HL-60/S4 treated with phorbol 12-myristate 13-acetate at 8.2 ng/mL for 4 days and 3 days (cell line): ENCODE data around the gene USP16.
"Not testable (repeated sequence)": the region's sequence is repeated elsewhere in the genome, so short reads cannot be mapped to it uniquely, and the experiment has no call there.

Experiments used
- in situ Hi-C: fragments of 300-500 bp; cut with MboI; formaldehyde crosslinking; loops from 2 replicates; pipeline ENCODE4 v1.15.0; 2022; ENCODE audit warnings: low sequenced_read_pairs

USP16 gene

DNA sequence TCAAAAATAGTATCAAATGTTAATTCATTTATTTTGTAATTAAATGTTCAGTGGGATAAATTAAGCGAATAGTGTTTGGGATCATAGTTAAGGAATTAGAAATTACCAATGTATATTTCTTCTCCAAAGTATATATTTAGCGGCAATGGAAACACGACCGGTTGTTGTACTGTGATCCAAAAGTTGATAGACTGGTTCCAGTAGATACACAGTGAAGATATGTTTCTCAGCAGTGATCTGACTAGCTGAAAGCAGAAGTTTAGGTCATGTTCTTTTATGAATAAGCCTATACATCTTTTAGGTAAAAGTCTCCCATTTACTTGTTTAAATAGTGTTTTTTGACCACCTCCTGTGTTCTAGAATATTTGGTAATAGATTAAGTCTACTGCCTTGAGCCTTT lies 8.8 kb downstream of the USP16 start:
- in situ Hi-C loops: no loop called here

- in situ Hi-C loops: no loop called here
Measured at GRCh38 chr21:29033871-29034270, 9.4 kb downstream of the USP16 start.

GRCh38 chr21:29034678-29035077 lies 10.2 kb downstream of the USP16 start:
- in situ Hi-C loops: no loop called here

- in situ Hi-C loops: no loop called here
Measured at GRCh38 chr21:29052224-29052623, 27.8 kb downstream of the USP16 start.

- in situ Hi-C loops: no loop called here
Measured at GRCh38 chr21:29053011-29053553, 28.6 kb downstream of the USP16 start.

DNA sequence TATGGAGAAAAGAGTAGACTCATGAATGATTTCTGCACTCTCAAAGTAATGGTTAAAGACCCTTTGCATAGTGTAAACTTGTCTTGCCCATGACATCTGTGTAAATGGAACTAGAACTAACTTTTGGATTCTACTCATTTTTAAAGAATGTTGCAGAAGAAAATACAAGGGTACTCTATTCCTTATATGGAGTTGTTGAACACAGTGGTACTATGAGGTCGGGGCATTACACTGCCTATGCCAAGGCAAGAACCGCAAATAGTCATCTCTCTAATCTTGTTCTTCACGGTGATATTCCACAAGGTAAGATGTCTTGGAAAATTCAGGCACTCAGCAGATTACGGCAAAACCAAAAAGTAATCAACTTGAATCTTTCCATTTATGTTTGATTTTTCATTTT lies 29.2 kb downstream of the USP16 start:
- in situ Hi-C loops: no loop called here

DNA sequence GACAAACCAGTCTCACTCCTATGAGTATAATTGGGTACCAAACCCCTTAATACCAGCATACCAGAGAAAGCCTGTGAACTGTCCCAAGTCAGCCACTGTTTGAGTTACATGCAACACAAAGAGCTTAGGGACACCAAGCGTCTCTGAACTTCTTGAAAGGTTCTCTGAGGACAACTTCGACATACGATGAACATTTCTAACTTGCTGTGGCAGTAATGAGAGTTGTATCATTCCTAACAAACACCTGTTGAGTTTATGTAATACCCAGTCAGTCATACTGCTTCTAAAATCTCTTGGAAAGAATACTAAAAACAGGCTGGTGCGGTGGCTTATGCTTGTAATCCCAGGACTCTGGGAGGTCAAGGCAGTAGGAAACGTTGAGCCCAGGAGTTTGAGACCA lies 30.6 kb downstream of the USP16 start:
- in situ Hi-C loops: no loop called here

DNA sequence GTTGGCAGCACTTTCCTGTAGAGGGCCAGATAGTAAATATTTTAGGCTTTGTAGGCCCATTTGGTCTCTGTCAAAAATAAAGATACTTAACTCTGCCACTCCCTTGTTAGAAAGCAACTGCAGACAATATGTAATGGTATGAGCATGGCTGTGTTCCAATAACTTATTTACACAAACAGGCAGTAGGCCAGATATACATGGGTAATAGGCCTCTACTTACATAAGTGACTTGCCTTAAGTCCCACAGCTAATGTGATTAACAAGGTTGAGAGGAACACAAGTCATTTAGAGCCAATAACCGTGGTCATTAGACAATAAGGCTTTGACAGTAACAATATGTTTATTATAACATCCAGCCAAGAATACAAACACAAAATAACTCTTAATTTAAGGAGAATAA lies 31.5 kb downstream of the USP16 start:
- in situ Hi-C loops: no loop called here

DNA sequence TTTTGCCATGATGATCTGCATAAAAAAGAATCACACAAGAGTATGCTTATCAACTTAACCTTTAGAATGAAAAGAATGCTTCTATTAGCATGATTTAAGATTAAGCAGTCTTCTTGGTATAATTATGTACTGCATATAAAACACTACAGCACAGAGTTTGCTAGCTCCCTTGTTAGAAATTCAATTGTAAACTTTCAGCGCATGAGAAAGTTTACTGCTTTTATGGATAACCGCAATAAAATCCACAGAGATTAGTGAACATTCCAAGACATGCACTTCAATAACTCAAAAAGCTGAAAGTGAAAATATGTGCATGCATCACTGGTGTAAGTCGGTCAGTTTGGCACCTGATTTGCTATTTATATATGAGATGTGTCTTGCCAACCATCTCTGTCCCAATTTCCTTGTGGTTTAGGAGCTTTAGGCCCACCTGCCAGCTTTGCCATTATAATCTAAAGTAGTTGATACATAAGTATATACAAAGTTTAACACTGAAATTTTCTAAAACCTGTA lies 32.1 kb downstream of the USP16 start:
- in situ Hi-C loops: no loop called here

GRCh38 chr21:29064850-29065481 lies 40.5 kb downstream of the USP16 start:
- in situ Hi-C loops: no loop called here

GRCh38 chr21:29072873-29073221 lies 48.4 kb downstream of the USP16 start:
- in situ Hi-C loops: no loop called here

DNA sequence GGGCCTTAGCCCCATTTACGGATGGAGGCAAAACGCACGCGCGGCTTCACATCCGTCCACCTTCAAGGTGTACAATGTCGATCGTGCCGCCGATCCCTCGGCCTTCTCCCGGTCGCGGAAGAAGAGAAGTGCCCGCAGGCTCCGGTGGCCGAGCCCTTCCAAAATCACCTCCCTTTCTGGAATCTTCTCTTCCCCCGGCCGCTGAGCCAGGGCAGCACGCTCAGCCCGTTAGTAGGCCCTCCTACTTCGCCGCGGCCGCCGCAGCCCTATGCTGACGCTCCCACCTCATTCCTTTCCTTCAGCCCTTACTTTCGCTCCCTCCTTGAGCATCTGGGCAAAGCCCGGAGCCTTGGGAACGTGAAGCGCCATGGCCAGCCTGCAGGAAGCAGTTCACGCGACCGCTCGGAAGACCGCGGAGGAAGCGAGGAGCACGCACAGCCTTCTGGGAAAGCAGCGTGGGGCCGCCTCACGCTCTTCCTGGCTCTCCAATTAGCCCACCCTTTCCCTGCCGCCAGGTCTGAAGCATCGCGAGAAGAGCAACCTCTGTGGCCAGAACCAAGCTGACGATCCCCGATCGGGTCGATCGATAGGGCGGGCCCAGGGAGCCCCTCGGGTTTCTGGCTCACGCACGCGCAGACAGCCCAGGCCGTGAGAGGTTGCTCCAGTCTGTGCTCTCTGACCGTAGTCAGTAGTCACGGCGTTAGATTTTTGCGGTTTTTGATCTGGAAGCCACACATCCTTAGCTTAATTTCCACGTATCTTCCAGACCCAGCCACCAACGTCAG lies 48.9 kb downstream of the USP16 start, which contains the start of gene CCT8:
Gene CCT8, minus strand, starts transcription at position 427 of the 785 bp plus-strand sequence. Its CDS starts 58 bp downstream, at position 369.
- in situ Hi-C loops: no loop called here

- in situ Hi-C loops: no loop called here
Measured at GRCh38 chr21:29074007-29074376, 49.5 kb downstream of the USP16 start.

DNA sequence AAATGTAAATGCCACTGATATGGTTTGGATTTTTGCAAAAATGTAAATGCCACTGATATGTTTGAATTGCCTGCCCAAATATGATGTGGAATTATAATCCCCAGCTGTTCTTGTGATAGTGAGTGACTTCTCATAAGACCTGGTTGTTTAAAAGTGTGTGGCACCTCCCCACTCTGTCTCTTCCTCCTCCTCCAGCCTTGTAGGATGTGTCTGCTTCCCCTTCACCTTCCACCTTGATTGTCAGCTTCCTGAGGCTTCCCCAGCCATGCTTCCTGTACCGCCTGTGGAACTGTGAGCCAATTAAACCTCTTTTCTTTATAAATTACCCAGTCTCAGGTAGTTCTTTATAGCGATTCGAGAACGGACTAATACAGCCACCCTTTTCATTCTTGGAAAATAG lies 50.3 kb downstream of the USP16 start:
- in situ Hi-C loops: no loop called here

DNA sequence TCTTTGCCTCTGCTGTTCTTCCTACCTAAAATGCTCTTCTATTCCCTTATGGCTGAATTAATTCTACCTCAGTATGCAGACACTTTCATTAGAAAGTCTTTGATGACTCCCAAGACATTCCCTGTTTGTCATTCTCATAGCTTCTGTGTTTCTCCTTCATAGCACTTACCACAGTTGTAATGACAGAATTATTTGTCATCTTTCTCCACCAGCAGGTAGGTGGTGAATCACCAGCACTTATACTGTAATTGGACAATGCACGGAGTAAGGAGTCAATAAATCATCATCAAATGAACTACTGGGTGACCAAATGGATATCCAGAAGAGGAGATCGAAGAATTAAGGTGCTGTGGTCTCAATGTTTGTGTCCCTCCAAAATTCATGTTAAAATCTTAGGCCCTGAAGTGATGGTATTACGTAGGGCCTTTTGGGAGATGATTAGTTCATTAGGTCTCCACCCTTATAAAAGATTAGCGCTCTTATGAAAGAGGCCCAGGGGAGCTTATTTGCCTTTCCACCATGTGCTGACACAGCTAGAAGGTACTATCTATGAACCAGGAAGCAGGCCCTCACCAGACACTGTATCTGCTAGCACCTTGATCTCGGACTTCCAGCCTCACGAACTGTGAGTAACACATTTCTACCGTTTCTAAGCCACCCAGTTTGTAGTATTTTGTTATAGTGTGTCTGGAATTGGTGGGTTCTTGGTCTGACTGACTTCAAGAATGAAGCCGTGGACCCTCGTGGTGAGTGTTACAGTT lies 51.4 kb downstream of the USP16 start:
- in situ Hi-C loops: no loop called here

GRCh38 chr21:29076731-29077640 lies 52.5 kb downstream of the USP16 start:
- in situ Hi-C loops: not testable (repeated sequence)

DNA sequence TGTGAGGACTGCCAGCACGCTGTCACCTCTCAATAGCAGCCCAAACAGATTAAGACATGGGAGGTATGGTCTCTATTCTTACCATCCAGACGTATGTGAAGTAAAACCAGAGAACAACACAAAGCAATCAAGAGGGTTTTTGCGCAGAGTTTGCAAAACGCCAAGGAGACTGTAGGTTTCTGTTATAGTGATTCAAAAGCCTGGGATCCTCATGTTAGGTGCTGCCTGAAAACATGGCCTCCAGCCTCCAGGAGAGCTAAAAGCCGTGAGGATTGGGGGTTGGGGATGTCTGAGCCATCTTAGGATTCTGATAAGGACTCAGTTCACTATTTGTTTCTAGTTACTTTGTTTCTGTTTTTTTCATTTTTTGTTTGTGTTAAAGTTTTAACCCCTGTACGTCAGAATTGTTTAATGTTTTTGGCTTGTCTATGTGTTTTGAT lies 53.2 kb downstream of the USP16 start:
- in situ Hi-C loops: no loop called here

- in situ Hi-C loops: no loop called here
Measured at GRCh38 chr21:29078869-29079767, 54.6 kb downstream of the USP16 start.

DNA sequence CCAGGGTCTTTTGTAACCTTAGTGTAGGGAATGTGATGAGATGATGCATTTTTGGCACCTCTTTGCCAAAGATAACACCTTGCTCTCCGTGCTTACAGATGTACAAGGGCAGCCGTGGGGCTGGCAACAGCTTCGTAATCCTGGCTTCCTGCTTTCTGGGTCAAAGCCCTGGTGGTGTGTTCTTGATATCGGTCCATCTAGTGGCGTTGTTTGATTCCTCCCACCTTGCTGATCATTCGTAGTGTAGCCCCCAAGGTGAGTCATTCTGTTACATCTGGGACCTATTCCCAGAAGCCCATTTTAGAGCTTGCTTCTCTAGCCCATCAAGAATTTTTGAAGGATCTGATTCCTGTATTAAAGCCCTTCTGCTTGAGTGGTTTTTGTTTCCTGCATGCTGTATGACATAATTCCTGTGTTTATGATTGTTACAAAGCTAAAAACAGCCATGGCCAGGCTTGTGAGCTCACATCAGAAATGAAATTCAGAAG lies 56.0 kb downstream of the USP16 start:
- in situ Hi-C loops: loop anchor here (10.0 kb wide), 1 partner anchor 294 kb away; no protein-coding TSS in a partner anchor
